UCSD-AML1 (cell line): ENCODE results near the gene OTOF.

Experiments
- DNase-seq: peaks from one replicate; lab custom pipeline; 2025; ENCODE audit not compliant: unreplicated experiment; lab: John Stamatoyannopoulos, UW

Gene OTOF

GRCh38 chr2:26421961-26422360 lies 56.0 kb downstream of the OTOF start:
- no peak for DNase-seq

GRCh38 chr2:26414311-26414710 lies 63.6 kb downstream of the OTOF start:
- no peak for DNase-seq

DNA sequence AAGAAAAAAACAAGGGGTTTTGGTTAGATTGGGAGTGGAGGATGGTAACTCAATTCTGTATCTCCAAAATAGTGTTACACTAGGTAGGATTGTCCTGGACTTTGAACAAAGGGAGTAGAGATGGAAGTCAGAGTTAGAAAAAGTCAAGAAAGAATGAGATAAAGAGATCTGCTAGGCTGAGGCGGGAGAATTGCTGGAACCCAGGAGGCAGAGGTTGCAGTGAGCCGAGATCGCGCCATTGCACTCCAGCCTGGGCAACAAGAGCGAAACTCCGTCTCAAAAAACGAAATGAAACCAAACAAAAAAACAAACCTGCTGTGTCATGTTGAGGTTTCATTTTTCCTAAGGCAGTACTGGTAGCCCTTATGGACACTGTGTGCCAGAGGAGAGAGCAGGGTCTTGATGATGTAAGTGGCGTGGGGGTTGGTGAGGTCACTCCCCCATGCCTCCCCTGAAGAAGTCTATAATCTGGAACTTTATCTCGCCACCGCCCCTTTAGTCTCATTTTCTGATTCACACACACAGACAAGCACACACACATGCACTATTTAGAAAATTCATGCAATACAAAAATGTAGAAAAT lies 65.7 kb downstream of the OTOF start:
- no peak for DNase-seq

- DNase-seq = no peak
Measured at GRCh38 chr2:26411419-26411818, 66.5 kb downstream of the OTOF start.

- no peak for DNase-seq
Measured at GRCh38 chr2:26410764-26411243, 67.1 kb downstream of the OTOF start.

- no peak for DNase-seq
Measured at GRCh38 chr2:26409785-26410184, 68.1 kb downstream of the OTOF start.

DNA sequence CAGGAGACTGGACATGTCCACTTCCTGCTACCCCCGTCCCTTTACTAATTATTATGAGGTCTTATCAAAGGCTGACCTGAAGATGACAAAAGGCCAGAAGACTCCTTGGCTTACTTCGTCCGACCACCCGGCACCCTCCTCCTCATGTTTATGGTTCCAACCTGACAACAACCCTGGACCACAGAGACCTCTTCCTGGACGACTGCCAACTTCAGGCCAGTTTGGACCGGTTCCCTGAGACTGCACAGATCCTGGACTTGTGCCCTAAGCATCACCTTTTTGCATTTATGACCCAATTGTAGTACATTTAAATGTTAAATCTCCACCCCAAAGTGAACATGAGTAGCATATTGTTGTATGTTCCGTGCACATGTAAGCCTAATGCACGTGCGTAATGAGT lies 70.4 kb downstream of the OTOF start:
- DNase-seq = no peak
